ENCODE data around the gene CREBBP.

Gene CREBBP

DNA sequence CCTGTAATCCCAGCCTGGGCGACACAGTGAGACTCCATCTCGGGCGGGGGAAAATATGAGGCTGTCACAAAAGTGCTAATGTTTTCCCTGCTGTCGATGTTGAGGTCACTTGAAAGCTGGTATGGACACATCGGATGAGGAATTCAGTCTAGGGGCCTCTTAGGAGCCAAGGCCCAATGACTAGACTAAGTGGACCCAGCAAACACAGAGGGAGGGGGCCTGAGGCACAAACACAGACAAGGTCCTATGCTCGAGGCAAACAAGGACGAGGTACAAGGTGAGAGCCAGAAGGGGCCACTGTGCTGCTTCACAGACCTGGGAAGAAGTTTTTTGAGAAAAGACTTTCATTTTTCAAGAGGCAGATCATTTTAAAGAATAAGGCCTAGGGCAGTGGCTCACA is 178.4 kb downstream of the CREBBP start:
- no peak for DNase-seq

DNA sequence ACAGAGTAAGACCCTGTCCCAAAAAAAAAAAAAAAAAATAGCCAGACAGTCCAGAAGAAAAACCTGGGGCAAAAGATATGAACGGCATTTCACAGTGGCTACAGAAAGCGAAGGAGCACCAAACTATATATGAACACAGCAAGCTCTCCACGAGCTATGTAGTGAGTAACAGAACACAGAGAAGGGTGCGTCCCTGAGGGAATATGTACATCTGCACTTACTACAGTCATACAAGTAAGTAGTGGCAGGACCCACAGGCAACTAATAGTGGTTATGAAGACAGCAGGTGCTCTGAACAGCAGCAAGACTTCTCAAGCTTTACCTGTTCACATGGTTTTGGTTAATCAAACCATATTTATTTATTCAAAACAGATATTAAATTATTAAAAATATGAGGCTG is 179.0 kb downstream of the CREBBP start:
- DNase-seq = no peak

DNA sequence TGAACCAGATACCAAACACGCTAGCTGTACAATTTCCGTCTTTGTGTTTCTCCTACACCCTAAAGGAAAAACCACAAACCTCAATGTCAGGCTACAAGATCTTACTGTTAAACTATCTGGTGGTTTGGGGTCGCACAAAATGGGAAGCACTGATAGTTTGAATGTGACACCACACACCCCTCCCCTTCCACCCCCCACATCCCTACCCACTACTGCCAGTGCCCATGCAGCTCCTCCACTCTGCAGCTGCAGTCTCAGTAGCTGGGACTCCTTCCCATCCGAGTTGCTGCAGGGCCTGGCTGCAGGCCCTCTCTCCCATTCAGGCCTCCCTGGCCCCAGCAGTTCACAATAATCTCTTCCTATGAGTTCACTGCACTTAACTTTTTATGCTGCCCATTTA is 181.6 kb downstream of the CREBBP start:
- no peak for DNase-seq

DNA sequence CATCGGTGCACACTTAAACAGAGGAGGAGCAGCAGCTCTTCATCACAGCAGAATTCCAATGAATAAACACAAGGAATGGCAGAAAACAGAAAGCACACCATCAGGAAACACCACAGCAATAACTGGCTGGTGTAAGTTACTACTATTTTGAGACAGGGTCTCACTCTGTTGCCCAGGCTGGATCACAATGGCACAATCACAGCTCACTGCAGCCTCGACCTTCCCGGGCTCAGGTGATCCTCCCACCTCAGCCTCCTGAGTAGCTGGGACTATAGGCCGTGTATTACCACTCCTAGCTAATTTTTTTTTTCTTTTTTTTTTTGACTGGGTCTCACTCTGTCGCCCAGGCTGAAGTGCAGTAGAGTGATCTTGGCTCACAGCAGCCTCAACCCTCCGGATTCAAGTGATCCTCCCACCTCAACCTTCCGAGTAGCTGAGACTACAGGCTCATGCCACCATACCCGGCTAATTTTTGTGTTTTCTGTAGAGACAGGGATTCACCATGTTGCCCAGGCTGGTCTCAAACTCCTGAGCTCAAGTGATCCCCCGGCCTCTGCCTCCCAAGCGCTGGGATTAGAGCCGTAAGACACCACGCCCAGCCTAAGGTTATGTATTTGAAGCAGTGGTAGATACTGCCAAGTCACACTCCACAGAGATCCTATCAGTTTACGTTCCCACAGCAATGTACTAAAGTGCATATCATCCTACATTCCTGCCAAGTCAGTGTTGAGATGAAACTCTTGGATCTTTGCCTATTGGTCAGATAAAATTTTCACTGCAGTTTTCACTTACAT is 183.9 kb downstream of the CREBBP start:
- DNase-seq = no peak

DNA sequence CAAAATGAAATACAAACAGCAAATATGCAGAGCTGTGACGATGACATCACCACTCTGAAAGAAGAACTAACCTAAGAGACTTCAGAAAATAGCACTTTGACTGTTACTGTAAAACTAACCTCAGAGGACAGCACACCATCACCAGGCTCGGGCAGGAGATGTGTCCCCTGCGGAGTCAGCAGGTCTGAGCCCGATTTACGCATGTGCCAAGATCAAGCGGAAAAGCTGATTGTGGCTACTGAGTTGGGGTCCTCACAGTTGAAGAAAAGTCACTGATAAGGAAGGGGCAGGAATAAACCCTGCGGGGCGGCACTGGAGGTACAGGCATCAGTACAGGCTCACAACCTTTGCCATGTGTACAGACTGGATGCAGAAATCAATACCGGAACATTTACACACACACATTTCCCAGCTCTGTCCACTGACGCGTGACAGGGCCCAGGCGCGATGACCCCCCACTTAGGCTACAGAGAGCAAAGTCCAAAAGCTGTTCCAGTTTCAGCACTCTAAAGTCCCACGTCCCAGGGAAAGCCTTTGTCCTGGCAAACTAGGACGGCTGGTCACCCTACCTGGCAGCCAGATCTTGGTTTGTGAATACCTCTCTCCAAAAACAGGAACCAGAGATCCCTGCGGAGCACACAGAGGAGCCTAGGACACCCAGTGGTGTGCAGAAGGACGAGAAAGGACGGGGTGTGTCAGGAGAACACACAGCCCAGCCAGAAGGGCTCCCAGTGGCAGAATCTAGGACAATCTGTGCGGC is 184.7 kb downstream of the CREBBP start:
- no peak for DNase-seq

DNA sequence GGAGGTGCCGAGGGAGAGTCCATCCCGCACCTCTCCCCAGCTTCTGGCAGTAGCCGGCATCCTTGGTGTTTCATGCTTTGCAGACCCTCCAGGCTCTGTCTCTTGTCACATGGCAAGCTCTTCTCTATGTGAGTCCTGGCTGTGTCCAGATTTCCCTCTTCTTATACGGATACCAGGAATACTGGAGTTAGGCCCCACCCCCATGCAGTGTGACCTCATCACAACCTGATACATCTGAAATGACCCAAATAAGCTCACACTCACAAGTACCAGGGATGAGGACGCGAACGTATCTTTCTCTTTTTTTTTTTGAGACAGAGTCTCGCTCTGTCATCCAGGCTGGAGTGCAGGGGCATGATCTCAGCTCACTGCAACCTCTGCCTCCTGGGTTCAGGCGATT is 186.5 kb downstream of the CREBBP start:
- no peak for DNase-seq

DNA sequence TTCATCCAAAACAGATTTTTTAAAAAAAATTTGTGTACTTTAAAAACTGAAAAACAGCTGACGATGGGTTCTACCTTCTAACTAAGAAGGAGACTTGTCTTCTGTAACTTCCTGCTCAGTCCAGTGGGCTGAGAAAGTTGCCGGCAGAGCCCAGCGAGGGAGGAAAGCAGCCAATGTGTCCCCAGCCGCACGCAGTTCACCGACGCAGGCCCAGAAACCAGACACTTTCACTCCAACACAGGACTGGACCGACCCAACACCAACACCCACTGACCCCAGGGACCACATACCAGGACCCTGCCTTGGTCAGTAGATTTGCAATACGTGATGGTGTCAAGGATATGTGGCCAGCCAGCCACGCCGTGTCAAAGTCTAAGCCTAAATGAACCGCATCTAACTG is 188.8 kb downstream of the CREBBP start:
- DNase-seq = no peak

DNA sequence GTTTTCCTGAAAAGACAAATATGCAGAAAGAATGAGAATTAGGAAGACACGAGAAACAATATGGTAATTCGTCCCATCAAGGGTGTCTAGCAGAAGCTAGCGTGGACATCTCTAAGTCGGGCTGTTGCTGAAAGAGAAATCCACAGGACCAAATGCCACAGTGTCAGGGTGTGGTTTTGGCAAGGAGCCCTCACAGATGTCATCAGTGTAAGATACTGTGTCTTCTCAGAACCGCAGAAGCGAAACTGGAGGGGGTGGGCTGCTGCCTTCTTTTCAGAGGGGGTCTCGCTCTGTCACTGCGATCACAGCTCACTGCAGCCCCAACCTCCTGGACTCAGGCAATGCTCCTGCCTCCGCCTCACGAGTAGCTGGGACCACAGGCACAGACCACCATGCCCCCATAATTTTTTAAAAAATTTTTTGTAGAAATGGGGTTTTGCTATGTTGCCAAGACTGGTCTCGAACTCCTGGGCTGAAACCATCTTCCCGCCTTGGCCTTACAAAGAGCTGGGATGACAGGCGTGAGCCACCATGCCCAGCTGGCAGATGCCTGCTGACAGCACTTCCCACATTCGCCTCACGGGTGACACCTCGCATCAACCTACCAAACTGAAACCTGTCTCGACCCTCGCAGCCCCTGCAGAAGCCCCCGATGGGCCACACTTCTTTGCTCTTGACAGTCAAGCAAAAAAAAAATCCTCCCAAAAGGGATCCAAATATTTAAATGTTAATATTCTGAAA is 189.4 kb downstream of the CREBBP start:
- DNase-seq = no peak

DNA sequence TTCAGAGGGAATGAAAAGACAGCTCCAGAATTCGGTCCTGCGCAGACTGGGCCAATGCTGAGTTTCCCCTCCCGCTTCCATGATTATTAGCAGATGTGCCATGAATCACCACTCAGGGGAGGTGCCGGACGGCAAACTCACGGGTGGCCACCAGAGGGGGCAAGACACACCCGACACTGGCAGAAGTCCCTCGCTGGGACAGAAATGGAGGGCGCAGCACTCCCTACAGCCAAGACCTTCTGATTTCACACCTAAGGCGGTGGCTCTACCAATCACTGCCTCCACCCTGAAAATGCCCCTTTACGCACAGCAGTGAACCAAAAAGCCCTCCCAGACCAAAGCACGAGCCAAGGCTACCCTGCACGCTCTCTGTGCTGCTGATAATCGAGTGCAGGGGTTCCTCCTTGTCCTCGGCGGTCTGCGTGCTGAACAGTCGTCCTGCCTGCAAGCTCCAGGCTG is 190.0 kb downstream of the CREBBP start:
- peak; percentile 72 for DNase-seq

DNA sequence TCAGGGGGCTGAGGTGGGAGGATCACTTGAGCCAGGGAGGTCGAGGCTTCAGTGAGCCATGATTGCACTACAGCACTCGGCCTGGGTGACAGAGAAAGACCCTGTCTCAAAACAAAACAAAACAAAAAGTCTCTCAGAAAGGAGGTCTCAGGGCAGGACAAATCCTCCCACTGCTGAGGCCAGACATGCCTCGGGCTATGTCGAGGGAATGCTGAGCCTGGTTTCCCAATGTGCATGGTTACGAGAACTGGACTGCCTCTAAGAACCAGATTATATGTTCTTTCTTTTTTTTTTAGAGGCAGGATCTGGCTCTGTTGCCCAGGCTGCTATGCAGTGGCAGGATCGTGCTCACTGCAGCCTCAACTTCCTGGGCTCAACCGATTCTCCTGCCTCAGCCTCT is 190.8 kb downstream of the CREBBP start:
- DNase-seq = no peak

DNA sequence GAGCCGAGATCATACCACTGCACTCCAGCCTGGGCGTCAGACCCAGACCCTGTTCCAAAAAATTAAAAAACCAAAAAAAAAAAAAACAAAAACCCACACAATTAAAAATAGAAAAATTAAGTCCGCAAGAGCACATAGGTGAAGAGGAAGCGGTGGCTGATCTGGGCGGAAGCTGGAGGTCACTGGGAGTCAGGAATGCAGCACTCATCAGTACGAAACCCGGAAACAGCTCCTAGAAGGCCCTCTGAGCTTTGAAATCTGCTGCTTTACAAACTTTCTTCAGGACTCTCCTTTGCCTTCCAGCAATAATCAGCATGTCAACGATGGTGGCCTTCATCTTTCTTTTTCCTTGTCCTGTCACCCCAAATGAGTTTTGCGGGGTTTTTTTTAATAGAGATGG is 192.7 kb downstream of the CREBBP start:
- DNase-seq = no peak

DNA sequence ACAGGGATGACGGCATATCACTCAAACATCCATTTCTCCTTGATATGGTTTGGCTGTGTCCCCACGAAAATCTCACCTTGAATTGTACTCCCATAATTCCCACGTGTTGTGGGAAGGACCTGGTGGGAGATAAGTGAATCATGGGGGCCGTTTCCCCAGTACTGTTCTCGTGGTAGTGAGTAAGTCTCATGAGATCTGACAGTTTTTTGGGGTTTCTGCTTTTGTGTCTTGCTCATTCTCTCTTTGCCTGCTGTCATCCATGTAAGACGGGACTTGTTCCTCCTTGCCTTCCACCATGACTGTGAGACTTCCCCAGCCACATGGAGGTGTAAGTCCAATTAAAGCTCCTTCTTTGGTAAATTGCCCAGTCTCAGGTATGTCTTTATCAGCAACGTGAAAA is 193.5 kb downstream of the CREBBP start:
- no peak for DNase-seq

DNA sequence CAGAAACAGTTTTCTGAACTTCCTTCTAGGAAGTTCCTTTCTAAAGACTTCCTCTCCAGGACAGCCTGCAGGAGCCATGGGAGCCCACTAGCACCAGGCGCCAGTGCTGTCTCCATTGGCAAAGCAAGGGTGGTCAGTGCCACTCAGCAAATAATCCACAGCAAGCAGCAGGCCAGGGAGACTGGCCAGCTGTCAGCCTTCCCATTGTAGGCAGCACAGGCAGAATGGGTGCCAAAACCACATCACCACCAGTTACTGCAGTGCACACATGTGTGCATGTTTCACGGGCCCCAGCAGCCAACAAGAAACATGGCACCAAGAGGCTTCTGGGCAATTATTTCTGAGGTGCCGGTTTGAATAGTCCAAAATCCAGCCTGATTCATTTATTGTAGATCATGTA is 199.3 kb downstream of the CREBBP start:
- DNase-seq = no peak

DNA sequence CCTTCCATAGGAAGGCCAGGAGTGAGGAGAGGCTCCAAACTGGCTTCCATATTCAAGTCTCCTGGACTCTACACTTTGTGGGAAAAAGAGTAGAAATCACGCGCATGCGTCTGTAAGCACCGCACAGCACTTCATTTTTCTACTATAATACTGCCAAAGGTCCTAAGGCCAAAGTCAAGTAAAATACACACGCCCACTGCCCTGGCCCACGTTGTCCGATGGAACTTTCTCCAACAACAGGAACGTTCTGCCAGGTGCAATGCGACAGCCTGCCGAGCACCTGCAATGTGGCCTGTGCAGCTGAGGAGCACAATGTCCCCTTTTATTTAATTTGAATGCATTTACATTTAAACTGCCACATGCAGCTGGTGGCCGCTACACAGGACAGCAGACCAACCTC is 202.5 kb downstream of the CREBBP start:
- DNase-seq = no peak

DNA sequence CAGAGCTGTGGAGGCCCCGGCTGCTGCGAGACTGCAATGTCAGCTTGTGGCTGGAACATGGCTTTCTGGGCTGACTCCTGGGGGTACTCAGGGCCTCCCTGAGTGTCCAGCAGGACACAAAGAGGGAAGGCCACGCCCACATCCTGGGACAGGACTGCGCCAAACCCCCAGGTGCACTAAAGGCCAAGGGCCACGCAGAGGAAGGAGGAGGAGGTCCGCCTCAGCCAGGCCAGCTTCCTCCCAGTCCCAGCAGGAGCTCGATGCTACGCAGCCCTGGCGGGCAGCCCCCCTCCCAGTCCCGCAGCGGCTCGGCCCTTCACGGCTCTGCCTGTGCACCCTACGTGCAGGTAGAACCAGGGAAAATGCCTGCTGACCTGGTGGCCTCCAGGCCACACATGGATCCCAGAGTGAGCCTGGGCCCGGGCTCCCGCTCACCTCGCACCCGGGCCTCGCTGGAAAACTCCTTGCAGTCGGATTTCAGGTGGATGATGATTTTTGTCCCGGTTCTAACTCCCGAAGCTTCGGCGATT is 204.8 kb downstream of the CREBBP start:
- no peak for DNase-seq

All from activated CD4-positive, alpha-beta T cell treated with anti-CD3 and anti-CD28 coated beads for 1 hour (primary cell).